Left lobe of liver (tissue), 2 donors: ENCODE results near the gene CIC. TPM values are rescaled to one million over a fixed set of nuclear protein-coding genes. Genes with fewer than 3 reads are reported as not detected.

Source experiments
- ATAC-seq: fragments of 200-7000 bp; cut with Tn5 transposase; one replicate; pipeline ENCODE4 v1.9.1; 2020; ENCODE audit warnings: mild to moderate bottlenecking, moderate library complexity
- DNase-seq: peaks from one replicate; pipeline ENCODE4 v3.0.0-alpha.2; 2020; ENCODE audit warnings: low spot score
- total RNA-seq: library from RNA; stranded (reverse); gene quantifications from one replicate; pipeline ENCODE4 v1.2.1, GENCODE V29; 2021
- donor health status: DM: no; HTN: no; CAD: no; lungs with moderate emphysema.
- donor health status: DM: no; HTN: yes; CAD: no.

The CIC gene
- total RNA-seq, 1 donor from 2014 or later: 25.2 TPM

GRCh38 chr19:42274065-42274682, 5.1 kb downstream of the CIC start:
- no peak for ATAC-seq
- no peak for DNase-seq

- DNase-seq: no peak
Measured at GRCh38 chr19:42275103-42275502, 6.1 kb downstream of the CIC start.

GRCh38 chr19:42275517-42275916, 6.5 kb downstream of the CIC start:
- DNase-seq (no peak), ATAC-seq (no peak)

More at GRCh38 chr19:42275103-42275502, 6.1 kb downstream of the CIC start:
- ATAC-seq: no peak

GRCh38 chr19:42276284-42276683, 7.2 kb downstream of the CIC start:
- ATAC-seq (no peak), DNase-seq (no peak)

GRCh38 chr19:42276821-42277220, 7.8 kb downstream of the CIC start:
- ATAC-seq: no peak

GRCh38 chr19:42277821-42278451, 8.9 kb downstream of the CIC start:
- no peak for DNase-seq
- ATAC-seq: no peak

More at GRCh38 chr19:42276821-42277220, 7.8 kb downstream of the CIC start:
- no peak for DNase-seq

GRCh38 chr19:42278452-42279154, 9.6 kb downstream of the CIC start:
- no peak for ATAC-seq
- DNase-seq: no peak

GRCh38 chr19:42279155-42279901, 10.3 kb downstream of the CIC start:
- no peak for ATAC-seq
- DNase-seq: no peak

GRCh38 chr19:42279902-42280814, 11.1 kb downstream of the CIC start:
- peak; percentile 59 for ATAC-seq

GRCh38 chr19:42280815-42281145, 11.7 kb downstream of the CIC start:
- no peak for ATAC-seq
- DNase-seq: no peak

More at GRCh38 chr19:42279902-42280814, 11.1 kb downstream of the CIC start:
- DNase-seq: peak; percentile 87

GRCh38 chr19:42281146-42281826, 12.2 kb downstream of the CIC start:
- ATAC-seq (no peak), DNase-seq (peak; percentile 56)

GRCh38 chr19:42281827-42282762, 13.0 kb downstream of the CIC start:
- DNase-seq: no peak
- no peak for ATAC-seq

- no peak for DNase-seq
- no peak for ATAC-seq
Measured at GRCh38 chr19:42282819-42283187, 13.8 kb downstream of the CIC start.

- ATAC-seq (peak; percentile 75), DNase-seq (peak; percentile 97)
Measured at GRCh38 chr19:42283188-42284065, 14.4 kb downstream of the CIC start.

GRCh38 chr19:42284066-42284501, 15.0 kb downstream of the CIC start:
- ATAC-seq: peak; percentile 69
- peak; percentile 88 for DNase-seq

GRCh38 chr19:42284591-42285341, 15.7 kb downstream of the CIC start:
- no peak for ATAC-seq

GRCh38 chr19:42285541-42285941, 16.5 kb downstream of the CIC start:
- no peak for DNase-seq
- no peak for ATAC-seq

More at GRCh38 chr19:42284591-42285341, 15.7 kb downstream of the CIC start:
- peak; percentile 55 for DNase-seq
